Prostate gland (tissue), 2 donors: ENCODE data around the gene PIGX.

Source experiments
- POLR2A ChIP-seq: fragments of 450-650 bp; IDR thresholded peaks from one replicate; pipeline ENCODE4 v1.6.1; 2016; ENCODE audit warnings: antibody characterized with exemption, mild to moderate bottlenecking
- POLR2AphosphoS5 ChIP-seq: sonication (generic); formaldehyde crosslinking; IDR thresholded peaks from one replicate; pipeline ENCODE4 v1.6.1; 2017; ENCODE audit warnings: antibody characterized with exemption
- TF ChIP-seq, protein P1 (sequence below), 4 experiments: fragments of 200-600 bp in 2 of 4; fragments of 450-650 bp in 2 of 4; sonication (generic) in 2 of 4; IDR thresholded peaks; 1 replicate in 3 of 4; 2 replicates in 1 of 4; pipeline ENCODE4 v1.5.1; 2016 to 2019; ENCODE audit warnings: antibody characterized with exemption in 4 of 4, mild to moderate bottlenecking in 2 of 4, moderate library complexity in 2 of 4

DNA sequence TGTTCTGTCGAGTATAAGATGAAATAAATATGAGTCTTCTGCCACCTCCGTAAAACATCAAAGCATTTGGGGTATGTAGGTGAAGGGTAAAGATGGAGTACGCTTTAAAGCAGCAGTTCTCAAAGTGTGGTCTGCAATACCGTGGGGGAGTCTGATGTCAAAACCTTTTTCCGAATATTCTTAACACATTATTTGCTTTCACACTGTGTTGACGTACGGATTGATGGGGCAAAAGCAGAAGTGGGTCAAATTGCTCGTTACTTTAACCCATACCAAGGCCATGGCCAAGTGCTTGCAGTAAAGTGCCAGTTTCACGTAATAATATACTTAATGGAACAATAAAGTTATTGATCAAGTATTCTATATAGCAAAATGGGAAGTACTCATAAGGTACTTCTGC, 63.8 kb downstream of the PIGX start:
- TF ChIP-seq, protein P1, sequence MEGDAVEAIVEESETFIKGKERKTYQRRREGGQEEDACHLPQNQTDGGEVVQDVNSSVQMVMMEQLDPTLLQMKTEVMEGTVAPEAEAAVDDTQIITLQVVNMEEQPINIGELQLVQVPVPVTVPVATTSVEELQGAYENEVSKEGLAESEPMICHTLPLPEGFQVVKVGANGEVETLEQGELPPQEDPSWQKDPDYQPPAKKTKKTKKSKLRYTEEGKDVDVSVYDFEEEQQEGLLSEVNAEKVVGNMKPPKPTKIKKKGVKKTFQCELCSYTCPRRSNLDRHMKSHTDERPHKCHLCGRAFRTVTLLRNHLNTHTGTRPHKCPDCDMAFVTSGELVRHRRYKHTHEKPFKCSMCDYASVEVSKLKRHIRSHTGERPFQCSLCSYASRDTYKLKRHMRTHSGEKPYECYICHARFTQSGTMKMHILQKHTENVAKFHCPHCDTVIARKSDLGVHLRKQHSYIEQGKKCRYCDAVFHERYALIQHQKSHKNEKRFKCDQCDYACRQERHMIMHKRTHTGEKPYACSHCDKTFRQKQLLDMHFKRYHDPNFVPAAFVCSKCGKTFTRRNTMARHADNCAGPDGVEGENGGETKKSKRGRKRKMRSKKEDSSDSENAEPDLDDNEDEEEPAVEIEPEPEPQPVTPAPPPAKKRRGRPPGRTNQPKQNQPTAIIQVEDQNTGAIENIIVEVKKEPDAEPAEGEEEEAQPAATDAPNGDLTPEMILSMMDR (IDR thresholded peaks at IDR 0.05): no peak
- TF ChIP-seq POLR2AphosphoS5: no peak
- no peak for TF ChIP-seq POLR2A
